Panc1 (cell line): ENCODE measurements around the gene DPH5.

ENCODE experiments used
- CTCF ChIP-seq: fragments of 450-650 bp; IDR thresholded peaks from 2 replicates; pipeline ENCODE4 v1.5.1; 2017; ENCODE audit warnings: mild to moderate bottlenecking
- POLR2AphosphoS5 ChIP-seq: IDR thresholded peaks from 2 replicates; pipeline ENCODE4 v1.6.1; 2012; ENCODE audit warnings: mild to moderate bottlenecking, low read depth, low read length, moderate library complexity
- SIN3A ChIP-seq: IDR thresholded peaks from 2 replicates; pipeline ENCODE4 v1.6.1; 2012; ENCODE audit warnings: low read depth, mild to moderate bottlenecking, low read length, moderate library complexity, borderline replicate concordance; ENCODE audit not compliant: insufficient read depth
- TCF7L2 ChIP-seq: IDR thresholded peaks from 2 replicates; pipeline ENCODE4 v1.6.1; 2011; ENCODE audit warnings: mild to moderate bottlenecking, low read depth, low read length, inconsistent platforms
- TF ChIP-seq, protein P1 (sequence below), 2 experiments: IDR thresholded peaks; 2 replicates each; pipeline ENCODE4 v1.6.1; 2011 to 2012; ENCODE audit warnings: low read depth in 2 of 2, control low read depth in 1 of 2, low read length in 1 of 2, mild to moderate bottlenecking in 1 of 2, moderate library complexity in 1 of 2; ENCODE audit not compliant: insufficient read depth in 1 of 2

DNA sequence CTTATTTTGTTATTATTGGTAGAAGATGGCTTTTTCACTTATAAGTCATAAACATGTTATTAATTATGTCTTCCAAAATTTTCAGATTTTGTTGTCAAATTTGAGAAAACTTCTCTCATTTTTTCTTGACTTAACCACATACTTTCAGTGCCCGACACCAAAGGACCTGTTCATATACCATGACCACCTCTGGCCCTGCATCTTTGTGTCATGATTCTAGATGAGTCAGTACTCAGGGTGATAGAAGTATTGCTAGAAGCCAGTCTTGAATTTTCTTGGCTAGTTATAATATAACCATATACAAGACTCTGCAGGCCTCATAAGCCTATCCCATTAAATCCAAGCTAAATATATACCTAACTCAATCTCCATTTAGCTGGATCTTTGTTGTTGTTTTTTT lies 35.4 kb upstream of the DPH5 start:
- no peak for TF ChIP-seq CTCF
- TF ChIP-seq, protein P1, sequence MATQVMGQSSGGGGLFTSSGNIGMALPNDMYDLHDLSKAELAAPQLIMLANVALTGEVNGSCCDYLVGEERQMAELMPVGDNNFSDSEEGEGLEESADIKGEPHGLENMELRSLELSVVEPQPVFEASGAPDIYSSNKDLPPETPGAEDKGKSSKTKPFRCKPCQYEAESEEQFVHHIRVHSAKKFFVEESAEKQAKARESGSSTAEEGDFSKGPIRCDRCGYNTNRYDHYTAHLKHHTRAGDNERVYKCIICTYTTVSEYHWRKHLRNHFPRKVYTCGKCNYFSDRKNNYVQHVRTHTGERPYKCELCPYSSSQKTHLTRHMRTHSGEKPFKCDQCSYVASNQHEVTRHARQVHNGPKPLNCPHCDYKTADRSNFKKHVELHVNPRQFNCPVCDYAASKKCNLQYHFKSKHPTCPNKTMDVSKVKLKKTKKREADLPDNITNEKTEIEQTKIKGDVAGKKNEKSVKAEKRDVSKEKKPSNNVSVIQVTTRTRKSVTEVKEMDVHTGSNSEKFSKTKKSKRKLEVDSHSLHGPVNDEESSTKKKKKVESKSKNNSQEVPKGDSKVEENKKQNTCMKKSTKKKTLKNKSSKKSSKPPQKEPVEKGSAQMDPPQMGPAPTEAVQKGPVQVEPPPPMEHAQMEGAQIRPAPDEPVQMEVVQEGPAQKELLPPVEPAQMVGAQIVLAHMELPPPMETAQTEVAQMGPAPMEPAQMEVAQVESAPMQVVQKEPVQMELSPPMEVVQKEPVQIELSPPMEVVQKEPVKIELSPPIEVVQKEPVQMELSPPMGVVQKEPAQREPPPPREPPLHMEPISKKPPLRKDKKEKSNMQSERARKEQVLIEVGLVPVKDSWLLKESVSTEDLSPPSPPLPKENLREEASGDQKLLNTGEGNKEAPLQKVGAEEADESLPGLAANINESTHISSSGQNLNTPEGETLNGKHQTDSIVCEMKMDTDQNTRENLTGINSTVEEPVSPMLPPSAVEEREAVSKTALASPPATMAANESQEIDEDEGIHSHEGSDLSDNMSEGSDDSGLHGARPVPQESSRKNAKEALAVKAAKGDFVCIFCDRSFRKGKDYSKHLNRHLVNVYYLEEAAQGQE (IDR thresholded peaks at IDR 0.05; ENCODE audit: insufficient read depth in 1 of 2, low read depth in 2 of 2, low read length in 1 of 2), result no peak
- no peak for TF ChIP-seq POLR2AphosphoS5
- TF ChIP-seq SIN3A, result no peak
- TF ChIP-seq TCF7L2, result no peak
